ENCODE measurements around the gene RIMS3. TPM values are rescaled to one million over a fixed set of nuclear protein-coding genes. Genes with fewer than 3 reads are reported as not detected.

RIMS3 gene
- total RNA-seq, 3 donors from 2014 or later = 0.64 to 4.4 (median 2.6) TPM

DNA sequence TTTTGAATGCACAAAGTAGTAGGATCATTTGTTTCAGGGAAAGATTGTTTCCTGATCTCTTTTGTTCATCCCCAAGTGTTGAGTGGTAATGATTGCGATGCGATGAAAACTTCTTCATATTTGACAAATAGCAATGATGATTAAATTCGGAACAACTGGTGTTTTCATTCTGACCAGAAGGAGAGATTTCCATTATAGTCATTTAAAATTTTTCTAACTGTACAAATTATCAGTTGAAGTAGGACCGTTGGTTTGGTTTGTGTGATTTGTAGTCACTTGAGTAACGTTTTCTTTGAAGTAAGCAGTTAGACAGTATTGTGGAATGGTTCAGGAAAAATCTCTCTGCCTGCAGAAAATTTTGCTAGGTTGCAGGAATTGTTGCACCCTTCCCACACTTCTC lies 32.0 kb upstream of the RIMS3 start:
- DNase-seq (ENCODE audit: low spot score in 2 of 2) = no peak
- H3K27me3 ChIP-seq = no peaks in the 10 kb centered on the region
- TF ChIP-seq POLR2AphosphoS5 (IDR thresholded peaks at IDR 0.05) = no peak
- no peak for TF ChIP-seq POLR2A (IDR thresholded peaks at IDR 0.05)
- TF ChIP-seq CTCF (IDR thresholded peaks at IDR 0.05) = no peak
- no peaks in the 10 kb centered on the region for H3K9me3 ChIP-seq
- H3K27ac ChIP-seq = no peak overlapping the region
- no peak overlapping the region for H3K4me3 ChIP-seq
- no peaks in the 10 kb centered on the region for H3K36me3 ChIP-seq
- peaks cover 0 to 8% of the 10 kb centered on the region in 2 donors for H3K4me1 ChIP-seq
- intact Hi-C loops (cut with DNase I; ENCODE audit: low total_unique reads) = no loop called here

- no peak for DNase-seq (ENCODE audit: low spot score in 2 of 2)
- intact Hi-C loops (cut with DNase I; ENCODE audit: low total_unique reads) = no loop called here
- Histone ChIP-seq H3K27ac (peak overlapping the region in 1 of 2 donors; percentile 38), H3K4me3 (no peak overlapping the region), H3K36me3 (no peaks in the 10 kb centered on the region), H3K9me3 (no peaks in the 10 kb centered on the region), H3K4me1 (peaks cover 0 to 8% of the 10 kb centered on the region in 2 donors), H3K27me3 (no peaks in the 10 kb centered on the region)
- TF ChIP-seq POLR2AphosphoS5 (IDR thresholded peaks at IDR 0.05) (no peak), POLR2A (IDR thresholded peaks at IDR 0.05) (no peak), CTCF (IDR thresholded peaks at IDR 0.05) (no peak)
These were observed 30.8 kb upstream of the RIMS3 start for GRCh38 chr1:40696294-40696693.

DNA sequence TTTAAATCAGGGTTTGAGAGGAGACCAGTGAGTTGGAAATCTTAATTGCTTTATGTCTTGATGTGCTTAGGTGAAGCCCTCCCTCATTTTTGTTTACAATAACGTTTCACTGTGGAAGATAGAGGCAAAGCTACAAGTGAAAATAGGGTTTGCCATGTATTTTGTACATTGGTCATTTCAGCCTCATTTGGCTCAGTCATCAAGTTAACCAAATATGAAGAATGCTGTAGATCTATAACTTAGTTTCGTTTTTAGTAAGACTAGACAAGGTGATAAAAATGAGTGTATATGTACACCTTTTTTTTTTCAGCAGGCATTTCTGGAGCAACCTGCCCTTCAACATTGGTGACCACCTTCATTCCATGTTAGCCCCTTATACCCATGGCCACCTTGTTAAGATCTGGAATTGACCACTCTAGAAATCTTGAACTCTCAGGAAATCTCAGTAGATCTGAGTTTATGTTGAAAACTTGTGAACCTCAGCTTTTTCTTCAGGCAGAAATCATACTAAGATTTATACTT lies 28.9 kb upstream of the RIMS3 start:
- intact Hi-C loops (cut with DNase I; ENCODE audit: low total_unique reads) = no loop called here
- TF ChIP-seq POLR2AphosphoS5 (IDR thresholded peaks at IDR 0.05) (no peak), CTCF (IDR thresholded peaks at IDR 0.05) (no peak), POLR2A (IDR thresholded peaks at IDR 0.05) (no peak)
- no peaks in the 10 kb centered on the region for H3K27me3 ChIP-seq
- H3K36me3 ChIP-seq = no peaks in the 10 kb centered on the region
- no peak overlapping the region for H3K4me3 ChIP-seq
- no peak for DNase-seq (ENCODE audit: low spot score in 2 of 2)
- H3K4me1 ChIP-seq = peaks cover 0 to 8% of the 10 kb centered on the region in 2 donors
- H3K9me3 ChIP-seq = no peaks in the 10 kb centered on the region
- no peak overlapping the region for H3K27ac ChIP-seq

DNA sequence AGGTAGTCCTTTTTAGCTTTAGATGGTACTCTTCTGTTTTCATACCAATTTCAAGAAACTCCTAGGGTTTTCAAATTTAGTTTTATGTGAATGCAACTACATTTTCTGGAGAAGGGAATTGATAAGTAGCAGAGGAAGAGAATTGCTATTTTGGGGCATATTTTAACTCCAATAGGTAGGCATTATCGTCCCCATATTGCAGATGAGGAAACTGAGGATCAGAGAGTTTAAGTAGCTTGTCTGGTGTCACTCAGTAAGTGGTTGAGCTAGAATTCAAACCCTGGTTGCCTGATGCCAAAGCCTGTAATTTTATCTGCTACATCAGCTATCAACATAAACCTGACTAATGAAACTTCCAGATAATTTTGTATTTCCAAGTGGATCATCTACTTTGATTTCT lies 27.9 kb upstream of the RIMS3 start:
- TF ChIP-seq POLR2AphosphoS5 (IDR thresholded peaks at IDR 0.05) (no peak), POLR2A (IDR thresholded peaks at IDR 0.05) (no peak), CTCF (IDR thresholded peaks at IDR 0.05) (no peak)
- Histone ChIP-seq H3K27me3 (no peaks in the 10 kb centered on the region), H3K9me3 (no peaks in the 10 kb centered on the region), H3K36me3 (no peaks in the 10 kb centered on the region), H3K4me3 (no peak overlapping the region), H3K4me1 (peaks cover 0 to 8% of the 10 kb centered on the region in 2 donors), H3K27ac (peak overlapping the region; percentile 98 to 100)
- no peak for DNase-seq (ENCODE audit: low spot score in 2 of 2)
- intact Hi-C loops (cut with DNase I; ENCODE audit: low total_unique reads) = no loop called here

- DNase-seq (ENCODE audit: low spot score in 2 of 2) = no peak
- TF ChIP-seq POLR2A (IDR thresholded peaks at IDR 0.05) (no peak), POLR2AphosphoS5 (IDR thresholded peaks at IDR 0.05) (no peak), CTCF (IDR thresholded peaks at IDR 0.05) (no peak)
- intact Hi-C loops (cut with DNase I; ENCODE audit: low total_unique reads) = no loop called here
- H3K36me3 ChIP-seq = no peaks in the 10 kb centered on the region
- H3K27me3 ChIP-seq = no peaks in the 10 kb centered on the region
- no peaks in the 10 kb centered on the region for H3K9me3 ChIP-seq
- peak overlapping the region; percentile 98 to 100 for H3K27ac ChIP-seq
- H3K4me3 ChIP-seq = peak overlapping the region; percentile 65 to 96 (median 86)
- peaks cover 0 to 8% of the 10 kb centered on the region in 2 donors for H3K4me1 ChIP-seq
These were observed 27.0 kb upstream of the RIMS3 start for GRCh38 chr1:40692429-40692895.
